Sigmoid colon (tissue), 7 donors: ENCODE data around the gene FAM53A. TPM values are rescaled to one million over a fixed set of nuclear protein-coding genes. Genes with fewer than 3 reads are reported as not detected.

Experiments used
- DNase-seq: peaks from one replicate; pipeline ENCODE4 v3.0.0-alpha.2; 2019
- H3K27ac ChIP-seq, 4 donors: fragments of 200-600 bp; sonication (generic); one replicate each; pipeline ENCODE4 v1.5.1; 2016 to 2019; ENCODE audit warnings: mild to moderate bottlenecking in 1 of 4
- H3K27me3 ChIP-seq, 3 donors: fragments of 200-600 bp; sonication (generic); one replicate each; pipeline ENCODE4 v1.5.1; 2019; ENCODE audit warnings: mild to moderate bottlenecking in 1 of 3
- H3K36me3 ChIP-seq, 4 donors: fragments of 200-600 bp; sonication (generic); one replicate each; pipeline ENCODE4 v1.5.1; 2016 to 2019
- H3K4me1 ChIP-seq, 4 donors: fragments of 200-600 bp; sonication (generic); one replicate each; pipeline ENCODE4 v1.5.1; 2017 to 2019
- H3K4me3 ChIP-seq, 4 donors: fragments of 200-600 bp; sonication (generic); one replicate each; pipeline ENCODE4 v1.5.1; 2017 to 2019; ENCODE audit warnings: mild to moderate bottlenecking in 2 of 4, moderate library complexity in 1 of 4
- H3K9me3 ChIP-seq, 4 donors: fragments of 200-600 bp in 3 of 4; sonication (generic) in 3 of 4; one replicate each; pipeline versions ENCODE4 v1.5.1 to v1.6.1; 2013 to 2019
- CTCF ChIP-seq, 4 experiments: fragments of 450-650 bp in 3 of 4; fragments of 200-600 bp in 1 of 4; IDR thresholded peaks; one replicate each; pipeline ENCODE4 v1.5.1; 2016 to 2019; ENCODE audit warnings: antibody characterized with exemption in 4 of 4, mild to moderate bottlenecking in 3 of 4, moderate library complexity in 2 of 4
- EP300 ChIP-seq, 4 donors: sonication (generic); formaldehyde crosslinking; IDR thresholded peaks; one replicate each; pipeline ENCODE4 v1.6.1; 2017; ENCODE audit warnings: antibody characterized with exemption in 4 of 4
- POLR2A ChIP-seq, 2 donors: fragments of 450-650 bp; IDR thresholded peaks; one replicate each; pipeline ENCODE4 v1.6.1; 2016; ENCODE audit warnings: antibody characterized with exemption in 2 of 2, mild to moderate bottlenecking in 2 of 2, moderate library complexity in 2 of 2
- POLR2AphosphoS5 ChIP-seq, 4 donors: sonication (generic); formaldehyde crosslinking; IDR thresholded peaks; one replicate each; pipeline ENCODE4 v1.6.1; 2017; ENCODE audit warnings: antibody characterized with exemption in 4 of 4
- WGBS, 2 donors: extraction: QIAGEN DNeasy Blood & Tissue Kit; methylation state at CpG; one replicate each; pipeline ENCODE4 v1.1.7; 2013; 5-methylcytosine and 5-hydroxymethylcytosine counted together
- intact Hi-C: fragments of 100-400 bp; cut with DNase I; formaldehyde crosslinking; loops from one replicate; pipeline ENCODE4 v1.15.1; 2023
- polyA plus RNA-seq, 3 donors: library from polyadenylated mRNA; stranded (reverse); fragments of 200-250 nt; gene quantifications; one replicate each; pipeline ENCODE4 v1.2.3, GENCODE V29; 2013
- total RNA-seq, 4 donors: library from RNA; depleted of rRNA; stranded (reverse); fragments of >200 nt; gene quantifications; one replicate each; pipeline ENCODE4 v1.1.0, GENCODE V29; 2016
- donor health status: healthy with polysubstance abuse.
- donor health status: Bipolar disorder and iron deficiency.
- donor health status: healthy.

FAM53A gene
- total RNA-seq, result 1 to 10 TPM in 3 of 4 donors, under 1 TPM in 1; 0.82 to 4.1 (median 1.7) TPM
- polyA plus RNA-seq, result 1 to 10 TPM in 2 of 3 donors, under 1 TPM in 1; 0.23 to 1.8 (median 1.4) TPM

DNA sequence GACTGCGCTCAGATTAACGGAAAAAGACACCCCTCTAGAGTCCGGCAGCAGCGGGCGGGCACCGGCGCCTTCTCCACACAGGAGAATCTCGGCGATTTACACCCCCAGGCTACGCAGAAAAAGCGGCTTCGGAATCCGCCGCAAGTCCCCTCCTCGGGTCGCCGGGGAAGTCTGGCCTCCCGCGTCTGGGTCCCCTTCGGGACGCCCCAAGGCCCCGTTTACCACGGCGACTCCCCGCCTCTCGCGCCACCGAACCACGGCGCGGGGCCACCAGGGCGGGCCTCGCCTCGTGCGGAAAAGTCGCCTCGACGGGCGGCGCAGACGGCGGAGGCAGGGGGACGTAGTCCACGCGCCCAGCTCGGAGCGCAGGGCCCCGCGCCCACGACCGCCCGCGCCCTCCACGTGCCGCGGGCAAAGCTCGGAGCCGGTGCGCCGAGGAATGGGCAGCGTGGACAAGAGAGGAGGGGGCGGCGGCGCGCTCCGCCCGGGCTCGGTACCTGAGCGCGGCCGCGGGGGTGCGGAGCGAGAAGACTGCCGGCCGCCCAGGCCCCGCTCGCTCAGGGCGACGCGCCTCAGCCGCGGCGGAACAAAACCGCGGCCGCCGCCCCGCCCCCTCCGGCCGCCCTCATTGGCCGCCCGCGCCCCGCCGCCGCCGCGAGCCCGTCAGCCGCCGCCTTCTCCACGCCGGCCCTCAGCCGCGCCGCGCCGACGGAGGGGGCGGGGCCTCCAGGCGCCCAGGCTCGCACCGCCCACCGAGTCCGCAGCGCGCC, at the start of gene FAM53A:
Gene FAM53A, minus strand, starts transcription at position 578 of the 770 bp plus-strand sequence. CDS start 15,572 bp downstream, outside the sequence.
- peak within 1 kb of the TSS; percentile 89 to 95 (median 90) for H3K27ac ChIP-seq
- WGBS, 2 donors, result 1% methylated on average over 118 of the region's 118 CpGs
- no peaks in the 10 kb centered on the region for H3K36me3 ChIP-seq
- H3K4me1 ChIP-seq, result peaks cover 0 to 20% (median 11%) of the 10 kb centered on the region in 4 donors
- TF ChIP-seq CTCF (IDR thresholded peaks at IDR 0.05) (no peak), POLR2AphosphoS5 (IDR thresholded peaks at IDR 0.05) (peak in 1 of 4 donors; percentile 27)
- no peaks in the 10 kb centered on the region for H3K27me3 ChIP-seq
- intact Hi-C loops, result loop anchor here (1.0 to 2.0 kb wide), 2 partner anchors 29 to 39 kb away; partner anchors contain the start of gene SLBP
- peak; percentile 74 for DNase-seq
- H3K9me3 ChIP-seq, result no peaks in the 10 kb centered on the region
- peak within 1 kb of the TSS; percentile 36 to 78 (median 63) for H3K4me3 ChIP-seq

DNA sequence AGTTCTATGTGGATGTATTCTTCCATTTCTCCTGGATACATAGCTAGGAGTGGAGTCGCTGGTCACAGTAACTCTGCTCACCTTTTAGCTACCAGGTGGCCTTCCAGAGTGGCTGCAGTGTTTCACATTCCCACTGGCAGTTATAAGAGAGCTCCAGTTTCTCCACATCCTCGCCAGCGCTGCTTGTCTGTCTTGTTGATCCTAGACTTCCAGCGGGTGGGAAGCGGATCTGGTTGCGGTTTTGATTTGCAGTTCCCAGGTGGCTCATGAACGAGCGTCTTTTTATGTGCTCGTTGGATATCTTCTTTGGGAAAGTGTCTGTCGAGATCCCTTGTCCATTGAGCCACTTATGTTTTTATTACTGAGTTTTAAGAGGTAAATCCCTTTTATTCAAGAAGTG, 48.8 kb upstream of the FAM53A start:
- no peaks in the 10 kb centered on the region for H3K27me3 ChIP-seq
- H3K27ac ChIP-seq, result no peak overlapping the region
- 94 to 96% methylated on average over 10 of the region's 10 CpGs for WGBS, 2 donors
- intact Hi-C loops, result no loop called here
- no peak for TF ChIP-seq POLR2A (IDR thresholded peaks at IDR 0.05)
- no peak for TF ChIP-seq POLR2AphosphoS5 (IDR thresholded peaks at IDR 0.05)
- no peak for TF ChIP-seq EP300 (IDR thresholded peaks at IDR 0.05)
- TF ChIP-seq CTCF (IDR thresholded peaks at IDR 0.05), result no peak
- DNase-seq, result no peak
- H3K9me3 ChIP-seq, result peaks cover 0 to under 1% (median under 1%) of the 10 kb centered on the region in 4 donors
- peaks cover 0 to 47% (median 24%) of the 10 kb centered on the region in 4 donors for H3K36me3 ChIP-seq
- no peak overlapping the region for H3K4me3 ChIP-seq
- peaks cover 0 to 8% (median 0%) of the 10 kb centered on the region in 4 donors for H3K4me1 ChIP-seq

GRCh38 chr4:1731180-1731579, 47.1 kb upstream of the FAM53A start:
- WGBS, 2 donors, result 90 to 95% methylated on average over 10 of the region's 10 CpGs
- H3K4me3 ChIP-seq, result no peak overlapping the region

DNA sequence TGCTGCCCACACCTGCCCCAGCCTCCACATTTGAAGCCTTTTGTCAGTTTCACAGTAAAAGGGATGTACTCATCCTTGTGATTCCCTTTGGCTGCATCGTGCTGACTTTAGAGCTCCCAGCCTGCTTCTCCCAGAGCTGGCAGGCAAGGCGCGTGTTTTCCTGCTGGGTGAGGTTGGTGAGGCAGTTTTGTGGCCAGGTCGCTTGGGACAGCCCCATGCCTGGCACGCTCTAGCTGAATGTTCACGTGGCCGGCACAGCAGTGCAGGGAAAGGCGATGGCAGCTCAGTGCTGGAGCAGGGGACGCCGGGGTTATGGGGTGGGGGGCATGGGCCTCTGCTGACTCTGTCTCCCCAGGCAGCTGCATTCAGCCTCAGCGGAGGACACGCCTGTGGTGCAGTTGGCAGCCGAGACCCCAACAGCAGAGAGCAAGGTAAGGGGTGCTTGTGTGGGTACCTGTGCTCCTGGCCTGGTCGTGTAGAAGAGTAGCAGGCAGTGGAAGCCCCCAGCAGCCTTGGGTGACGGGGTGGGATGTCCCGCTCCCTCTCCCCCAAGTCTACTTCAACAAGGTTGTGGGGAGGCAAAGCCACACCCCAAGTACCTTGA, 46.5 kb upstream of the FAM53A start:
- Histone ChIP-seq H3K4me1 (peaks cover 0 to 8% (median 4%) of the 10 kb centered on the region in 4 donors), H3K36me3 (peaks cover 0 to 34% (median 15%) of the 10 kb centered on the region in 4 donors)
- intact Hi-C loops, result no loop called here

More at GRCh38 chr4:1731180-1731579, 47.1 kb upstream of the FAM53A start:
- intact Hi-C loops, result no loop called here
- no peak for DNase-seq
- H3K4me1 ChIP-seq, result peaks cover 0 to 8% (median 4%) of the 10 kb centered on the region in 4 donors
- TF ChIP-seq EP300 (IDR thresholded peaks at IDR 0.05) (no peak), CTCF (IDR thresholded peaks at IDR 0.05) (no peak), POLR2A (IDR thresholded peaks at IDR 0.05) (no peak), POLR2AphosphoS5 (IDR thresholded peaks at IDR 0.05) (no peak)
- H3K27me3 ChIP-seq, result no peaks in the 10 kb centered on the region
- H3K36me3 ChIP-seq, result peaks cover 0 to 36% (median 17%) of the 10 kb centered on the region in 4 donors
- no peak overlapping the region for H3K27ac ChIP-seq
- H3K9me3 ChIP-seq, result no peaks in the 10 kb centered on the region

More for the DNA sequence above, 46.5 kb upstream of the FAM53A start:
- no peak for DNase-seq
- TF ChIP-seq CTCF (IDR thresholded peaks at IDR 0.05) (no peak), POLR2A (IDR thresholded peaks at IDR 0.05) (no peak), POLR2AphosphoS5 (IDR thresholded peaks at IDR 0.05) (no peak), EP300 (IDR thresholded peaks at IDR 0.05) (no peak)
- Histone ChIP-seq H3K9me3 (no peaks in the 10 kb centered on the region), H3K27ac (no peak overlapping the region), H3K4me3 (no peak overlapping the region), H3K27me3 (no peaks in the 10 kb centered on the region)
- 93% methylated on average over 16 of the region's 16 CpGs for WGBS, 2 donors
